Hematopoietic multipotent progenitor cell treated with erythropoietin and hydrocortisone succinate and interleukin-3 and kit ligand, for 4 days (in vitro differentiated cells): ENCODE results near the gene ANKMY1.

Source experiments
- DNase-seq: peaks from one replicate; pipeline ENCODE4 v3.0.0-alpha.2; 2015

The ANKMY1 gene

GRCh38 chr2:240519396-240520129 lies 38.2 kb downstream of the ANKMY1 start:
- peak; percentile 29 for DNase-seq

- DNase-seq, result no peak
Measured at GRCh38 chr2:240518981-240519380, 38.8 kb downstream of the ANKMY1 start.

- DNase-seq, result no peak
Measured at GRCh38 chr2:240517342-240517741, 40.4 kb downstream of the ANKMY1 start.

- no peak for DNase-seq
Measured at GRCh38 chr2:240514631-240515030, 43.2 kb downstream of the ANKMY1 start.

GRCh38 chr2:240513549-240514287 lies 44.1 kb downstream of the ANKMY1 start:
- DNase-seq, result peak; percentile 91

- no peak for DNase-seq
Measured at GRCh38 chr2:240512666-240513535, 44.9 kb downstream of the ANKMY1 start.

- DNase-seq, result no peak
Measured at GRCh38 chr2:240512109-240512485, 45.7 kb downstream of the ANKMY1 start.

- DNase-seq, result no peak
Measured at GRCh38 chr2:240511351-240512108, 46.3 kb downstream of the ANKMY1 start.

GRCh38 chr2:240510513-240511210 lies 47.1 kb downstream of the ANKMY1 start:
- no peak for DNase-seq

- DNase-seq, result no peak
Measured at GRCh38 chr2:240509667-240510512, 47.9 kb downstream of the ANKMY1 start.

GRCh38 chr2:240508832-240509545 lies 48.8 kb downstream of the ANKMY1 start:
- no peak for DNase-seq

GRCh38 chr2:240507778-240508251 lies 50.0 kb downstream of the ANKMY1 start:
- DNase-seq, result no peak

- DNase-seq, result no peak
Measured at GRCh38 chr2:240507060-240507777, 50.6 kb downstream of the ANKMY1 start.

GRCh38 chr2:240506406-240507059 lies 51.3 kb downstream of the ANKMY1 start:
- DNase-seq, result no peak

- no peak for DNase-seq
Measured at GRCh38 chr2:240505910-240506309, 51.9 kb downstream of the ANKMY1 start.

GRCh38 chr2:240503848-240504247 lies 53.9 kb downstream of the ANKMY1 start:
- no peak for DNase-seq

GRCh38 chr2:240503375-240503774 lies 54.4 kb downstream of the ANKMY1 start:
- DNase-seq, result no peak

- DNase-seq, result no peak
Measured at GRCh38 chr2:240502430-240503121, 55.2 kb downstream of the ANKMY1 start.
